GM18858 (cell line): ENCODE data around the gene ANKRD11.
A peak's percentile ranks its signal among the peaks of the same experiment; 100 is the strongest.

Source experiments
- ATAC-seq: cut with Tn5 transposase; IDR thresholded peaks from one replicate; pipeline ENCODE4 v1.9.1; 2021; ENCODE audit not compliant: unreplicated experiment

Gene ANKRD11

GRCh38 chr16:89507214-89507833, 17.0 kb upstream of the ANKRD11 start:
- no peak for ATAC-seq

DNA sequence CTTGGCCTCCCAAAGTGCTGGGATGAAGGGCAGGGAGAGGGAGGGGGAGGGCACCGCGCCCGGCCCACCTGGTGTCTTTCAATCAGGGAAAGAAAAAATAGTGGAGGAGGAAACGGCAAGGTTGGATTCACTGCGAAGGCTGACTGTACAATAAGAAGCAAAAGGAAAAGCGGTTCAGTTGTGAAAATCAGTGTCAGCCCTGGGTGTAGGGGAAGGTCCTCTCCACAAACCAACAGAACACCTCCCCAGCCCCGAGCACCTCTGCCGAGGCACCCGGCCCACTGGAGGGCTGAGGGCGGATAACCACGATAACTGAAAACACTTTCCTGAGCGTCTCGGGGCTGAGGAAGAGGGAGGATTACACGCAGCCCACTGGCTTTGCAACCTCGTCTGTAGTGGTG, 16.4 kb upstream of the ANKRD11 start:
- ATAC-seq, result no peak

- no peak for ATAC-seq
Observed at GRCh38 chr16:89506113-89506504, 15.7 kb upstream of the ANKRD11 start.

- ATAC-seq, result peak; percentile 48
Observed at GRCh38 chr16:89505204-89506112, 15.1 kb upstream of the ANKRD11 start.

DNA sequence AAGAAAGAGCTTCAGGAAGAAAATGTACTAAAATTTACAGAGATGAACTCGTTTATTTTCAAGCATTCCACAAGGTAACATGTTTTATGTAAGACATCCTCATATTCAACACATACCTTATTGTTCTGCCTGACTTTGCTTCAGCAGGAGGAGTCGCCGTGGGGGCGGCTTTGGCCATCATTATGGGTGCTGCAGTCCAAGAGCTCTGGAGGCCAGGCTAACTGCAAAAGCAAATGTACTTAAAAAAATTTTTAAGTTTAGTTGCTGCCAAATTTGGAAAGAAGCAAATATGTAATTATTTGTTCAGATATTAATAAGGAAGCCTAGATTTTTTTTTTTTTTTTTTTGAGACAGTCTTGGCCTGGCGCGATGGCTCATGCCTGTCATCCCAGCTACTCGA, 13.7 kb upstream of the ANKRD11 start:
- no peak for ATAC-seq

DNA sequence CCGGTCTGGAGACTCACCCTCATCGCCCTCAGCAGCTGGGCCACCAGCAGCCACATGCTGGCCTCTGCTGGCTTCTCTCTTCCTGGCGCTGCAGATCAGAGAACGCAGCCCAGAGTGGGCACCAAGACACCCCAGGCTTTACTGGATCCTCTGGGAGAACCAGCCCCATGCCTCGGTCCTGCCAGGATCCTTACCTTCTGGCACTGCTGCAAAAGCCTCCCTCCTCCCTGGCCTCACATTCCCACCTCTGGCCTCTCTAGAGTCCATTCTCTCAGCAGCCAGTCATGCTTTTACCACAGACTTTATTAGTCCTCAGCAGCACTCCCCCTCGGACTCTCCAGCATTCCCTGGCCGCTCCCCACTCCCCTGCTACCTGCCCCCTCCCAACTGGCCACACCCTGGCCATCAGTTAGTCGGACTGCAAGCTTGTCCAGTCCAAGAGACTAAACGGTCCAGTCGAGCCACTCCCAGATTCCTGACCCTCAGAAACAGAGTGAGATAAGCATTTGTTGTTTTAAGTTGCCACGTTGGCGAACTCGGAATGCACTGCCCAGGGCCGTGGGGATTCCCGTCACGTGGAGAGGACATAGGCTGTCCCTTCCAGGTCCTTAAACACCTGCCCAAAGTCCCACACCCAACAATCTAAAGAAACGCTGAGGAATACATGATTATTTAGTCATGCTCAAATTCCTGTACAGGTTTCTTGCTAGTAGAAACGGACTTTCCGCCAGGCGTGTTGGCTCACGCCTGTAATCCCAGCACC, 11.9 kb upstream of the ANKRD11 start:
- no peak for ATAC-seq

DNA sequence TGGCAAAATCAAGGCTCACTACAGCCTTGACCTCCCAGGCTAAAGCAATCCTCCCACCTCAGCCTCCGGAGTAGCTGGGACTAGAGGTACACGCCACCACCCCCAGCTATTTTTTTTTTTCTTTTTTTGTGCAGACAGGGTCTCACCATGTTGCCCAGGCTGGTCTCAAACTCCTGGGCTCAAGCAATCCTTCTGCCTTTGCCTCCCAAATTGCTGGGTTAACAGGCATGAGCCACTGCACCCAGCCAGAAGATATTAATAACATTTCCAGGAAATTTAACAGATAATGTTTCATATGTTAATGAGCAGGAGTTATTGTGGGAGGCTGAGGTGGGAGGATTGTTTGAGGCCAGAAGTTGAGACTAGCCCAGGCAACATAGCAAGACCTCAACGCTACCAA, 9.4 kb upstream of the ANKRD11 start:
- no peak for ATAC-seq

- ATAC-seq, result no peak
Observed at GRCh38 chr16:89498839-89499238, 8.5 kb upstream of the ANKRD11 start.

DNA sequence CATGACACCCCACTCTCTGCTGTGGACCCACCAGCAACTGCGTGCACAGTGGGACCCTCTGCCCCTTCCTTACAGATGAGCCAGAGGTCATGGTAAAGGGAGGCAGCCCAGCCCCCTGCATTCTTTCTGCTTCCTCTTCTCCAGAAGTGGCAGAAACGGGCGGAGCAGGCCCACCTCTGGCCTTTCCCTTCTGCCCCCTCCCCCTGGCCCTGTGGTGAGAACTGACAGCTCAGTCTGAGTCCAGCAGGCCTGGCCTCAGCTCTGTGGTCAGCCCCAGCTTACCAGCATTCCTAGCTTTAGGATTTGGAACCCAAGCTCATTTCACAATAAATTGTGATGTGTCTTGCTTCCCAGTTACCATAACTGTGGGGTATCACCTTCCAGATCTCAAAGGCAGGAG, 4.8 kb upstream of the ANKRD11 start:
- no peak for ATAC-seq

GRCh38 chr16:89493776-89494175, 3.4 kb upstream of the ANKRD11 start:
- ATAC-seq, result no peak

- ATAC-seq, result no peak
Observed at GRCh38 chr16:89491974-89492687, 1.8 kb upstream of the ANKRD11 start.

GRCh38 chr16:89491238-89491869, 993 bp upstream of the ANKRD11 start:
- no peak for ATAC-seq

DNA sequence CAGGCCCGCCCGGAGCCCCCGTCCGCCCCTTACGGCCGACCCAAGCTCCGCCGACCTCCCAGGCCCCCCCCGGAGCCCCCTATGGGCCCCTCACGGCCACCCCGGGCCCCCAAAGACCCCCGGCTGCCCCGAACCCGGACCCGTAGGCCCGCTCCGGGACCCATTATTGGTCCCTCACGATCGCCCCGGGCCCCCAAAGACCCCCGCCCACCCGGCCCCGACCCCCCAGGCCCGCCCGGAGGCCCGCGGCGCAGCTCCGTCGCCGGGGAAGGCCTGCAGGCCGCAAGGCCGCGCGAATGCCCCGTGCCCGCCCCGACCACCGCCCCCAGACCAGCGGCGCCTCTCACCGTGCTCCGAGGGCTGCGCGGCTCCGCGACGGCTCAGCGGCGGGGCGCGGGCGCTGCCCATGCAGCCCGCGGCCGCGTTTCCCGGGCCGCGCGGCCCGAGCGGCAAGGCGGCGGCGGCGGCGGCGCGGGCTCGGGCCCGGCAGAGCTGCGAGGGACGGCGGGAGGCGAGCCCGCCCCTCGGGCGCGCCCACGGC, 393 bp downstream of the ANKRD11 start:
- no peak for ATAC-seq

DNA sequence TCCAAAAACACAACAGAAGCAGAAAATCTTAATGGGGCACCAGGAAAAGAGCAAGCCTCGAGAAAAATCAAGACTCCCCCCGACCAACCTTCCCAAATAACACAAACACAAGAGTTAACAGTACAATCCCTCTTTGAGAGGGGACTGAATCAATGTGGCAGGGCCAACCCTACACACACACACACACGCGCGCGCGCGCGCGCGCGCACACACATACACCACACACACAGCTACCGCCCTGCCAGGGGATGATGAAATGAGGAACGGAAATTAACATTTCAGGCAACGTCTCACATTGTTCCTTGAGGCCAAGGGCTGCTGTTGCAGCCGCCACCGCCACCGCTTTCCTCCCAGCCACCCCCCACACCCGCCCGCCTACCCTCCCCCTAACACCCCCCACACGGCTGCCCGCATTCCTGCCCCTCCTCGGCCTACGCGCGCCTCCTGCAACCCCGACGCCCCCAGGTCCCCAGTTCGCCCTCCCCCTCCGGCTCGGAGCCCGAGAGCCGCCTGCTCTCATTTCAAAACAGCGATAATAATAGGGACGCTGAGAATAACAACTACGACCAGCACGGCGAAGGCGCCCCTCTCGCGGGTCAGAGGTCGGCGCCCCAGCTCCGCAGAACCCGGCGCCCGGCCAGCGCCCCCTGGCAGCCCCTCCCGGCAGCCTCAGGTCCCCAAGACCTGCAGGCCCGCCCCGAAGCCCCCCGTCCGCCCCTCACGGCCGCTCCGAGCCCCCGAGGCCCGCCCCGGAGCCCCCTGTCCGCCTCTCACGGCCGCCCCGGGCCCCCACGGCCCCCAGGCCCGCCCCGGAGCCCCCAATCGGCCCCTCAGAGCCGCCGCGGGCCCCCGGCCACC, 1.1 kb downstream of the ANKRD11 start:
- no peak for ATAC-seq

DNA sequence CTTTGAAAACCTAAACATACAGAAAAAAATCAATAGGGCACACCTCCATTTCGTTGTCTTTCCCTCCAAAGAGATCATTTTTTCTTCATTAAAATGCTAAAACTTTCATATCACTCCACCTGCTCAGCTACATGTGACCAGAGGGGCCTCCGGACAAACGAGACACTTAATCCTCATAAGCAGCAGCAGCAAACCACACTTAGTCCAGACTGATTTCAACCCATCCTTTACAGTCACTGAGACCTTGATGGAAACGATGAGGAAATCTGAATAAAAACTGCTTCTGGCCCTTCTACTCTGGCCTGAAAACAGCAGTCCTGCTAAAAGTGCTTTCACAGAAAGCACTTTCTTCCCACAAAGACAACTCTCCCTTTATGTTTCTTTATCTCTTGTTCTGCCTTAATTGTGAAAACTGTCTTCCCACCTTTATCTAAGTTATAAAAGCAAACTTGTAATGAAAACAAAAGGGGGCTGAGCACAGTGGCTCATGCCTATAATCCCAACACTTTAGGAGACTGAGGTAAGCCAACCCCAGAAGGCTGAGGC, 4.6 kb downstream of the ANKRD11 start:
- ATAC-seq, result no peak

DNA sequence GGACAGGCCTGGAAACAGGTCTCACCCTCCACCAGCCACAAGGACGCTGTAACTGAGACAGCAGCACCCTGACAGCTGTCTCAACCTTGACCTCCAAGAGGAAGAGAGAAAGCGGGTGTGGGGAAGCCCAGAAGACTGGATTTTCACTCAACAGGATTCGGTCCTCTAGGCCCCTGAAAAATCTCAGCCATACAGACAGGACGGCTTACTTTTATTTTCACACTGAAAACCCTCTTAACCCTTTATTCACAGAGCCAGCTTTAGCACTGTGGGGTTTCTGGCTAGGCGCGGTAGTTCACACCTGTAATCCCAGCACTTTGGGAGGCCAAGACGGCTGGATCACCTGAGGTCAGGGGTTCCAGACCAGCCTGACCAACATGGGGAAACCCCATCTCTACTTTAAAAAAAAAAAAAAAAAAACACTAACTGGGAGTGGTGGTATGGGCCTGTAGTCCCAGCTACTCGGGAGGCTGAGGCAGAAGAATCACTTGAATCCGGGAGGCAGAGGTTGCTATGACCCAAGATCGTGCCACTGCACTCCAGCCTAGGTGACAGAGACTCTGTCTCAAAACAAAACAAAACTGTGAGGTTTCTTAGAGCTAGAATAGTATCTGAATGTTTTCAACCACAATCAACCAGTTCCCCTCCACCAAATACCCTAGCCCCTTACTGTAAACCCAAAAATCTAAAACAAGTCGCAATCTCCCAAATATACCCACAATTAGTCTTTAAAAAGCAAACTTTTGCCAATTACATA, 5.3 kb downstream of the ANKRD11 start:
- ATAC-seq, result no peak

GRCh38 chr16:89484041-89484501, 6.3 kb downstream of the ANKRD11 start:
- ATAC-seq, result no peak

DNA sequence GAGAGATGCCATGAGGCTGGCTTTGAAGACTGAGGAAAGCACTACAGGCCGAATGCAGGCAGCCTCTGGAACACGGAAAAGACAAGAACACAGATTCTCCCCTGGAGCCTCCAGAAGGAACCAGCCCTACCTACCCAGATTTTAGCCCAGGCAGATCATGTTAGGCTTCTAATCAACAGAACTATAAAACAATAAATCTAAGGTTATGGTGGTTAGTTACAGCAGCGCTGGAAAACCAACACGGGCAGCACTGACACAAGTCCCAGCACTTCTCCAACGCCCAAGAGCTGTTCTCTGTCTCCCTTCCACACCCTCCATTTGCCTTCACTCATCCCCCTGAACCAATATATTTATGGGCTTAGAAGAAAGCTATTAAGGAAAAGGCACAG, 7.5 kb downstream of the ANKRD11 start:
- no peak for ATAC-seq
